Muscle of arm (tissue), 14 donors: ENCODE measurements around the gene RHOA. TPM values are rescaled to one million over a fixed set of nuclear protein-coding genes. Genes with fewer than 3 reads are reported as not detected.
A peak's percentile ranks its signal among the peaks of the same experiment; 100 is the strongest.

ENCODE experiments used
- DNase-seq: peaks from one replicate; pipeline ENCODE4 v3.0.0-alpha.2; 2013
- long read RNA-seq, 11 donors: transcript quantifications; one replicate each; lab custom pipeline, GENCODE V29; 2026
- polyA plus RNA-seq, 12 donors: library from polyadenylated mRNA; unstranded; fragments of 120-200 nt; gene quantifications; one replicate each; pipeline ENCODE4 v1.2.1, GENCODE V29; 2013; ENCODE audit not compliant: insufficient read length in 12 of 12

The RHOA gene
- polyA plus RNA-seq = 100 to 1,000 TPM; 408 to 715 (median 447) TPM
- long read RNA-seq, donor 1, transcript RHOA-202 (5 exons, 2,031 nt) = major isoform, 142 of 243 reads
- long read RNA-seq, donor 1, partial matches to known transcripts = 77 of 243 reads
- long read RNA-seq, donor 1, other reads (novel, unspliced or antisense) = 23 of 243 reads
- long read RNA-seq, donor 2, transcript RHOA-202 (5 exons, 2,031 nt) = major isoform, 243 of 334 reads
- long read RNA-seq, donor 2, partial matches to known transcripts = 39 of 334 reads
- long read RNA-seq, donor 2, other reads (novel, unspliced or antisense) = 51 of 334 reads
- long read RNA-seq, donor 3, transcript RHOA-202 (5 exons, 2,031 nt) = major isoform, 111 of 155 reads
- long read RNA-seq, donor 3, partial matches to known transcripts = 26 of 155 reads
- long read RNA-seq, donor 3, other reads (novel, unspliced or antisense) = 17 of 155 reads
- long read RNA-seq, donor 4, transcript RHOA-202 (5 exons, 2,031 nt) = major isoform, 86 of 106 reads
- long read RNA-seq, donor 4, partial matches to known transcripts = 10 of 106 reads
- long read RNA-seq, donor 4, other reads (novel, unspliced or antisense) = 10 of 106 reads
- long read RNA-seq, donor 5, transcript RHOA-202 (5 exons, 2,031 nt) = major isoform, 216 of 284 reads
- long read RNA-seq, donor 5, partial matches to known transcripts = 45 of 284 reads
- long read RNA-seq, donor 5, other reads (novel, unspliced or antisense) = 20 of 284 reads
- long read RNA-seq, donor 6, transcript RHOA-202 (5 exons, 2,031 nt) = major isoform, 130 of 166 reads
- long read RNA-seq, donor 6, partial matches to known transcripts = 12 of 166 reads
- long read RNA-seq, donor 6, other reads (novel, unspliced or antisense) = 23 of 166 reads
- long read RNA-seq, donor 7, transcript RHOA-202 (5 exons, 2,031 nt) = major isoform, 86 of 108 reads
- long read RNA-seq, donor 7, partial matches to known transcripts = 8 of 108 reads
- long read RNA-seq, donor 7, other reads (novel, unspliced or antisense) = 12 of 108 reads
- long read RNA-seq, donor 8, transcript RHOA-202 (5 exons, 2,031 nt) = major isoform, 186 of 262 reads
- long read RNA-seq, donor 8, partial matches to known transcripts = 42 of 262 reads
- long read RNA-seq, donor 8, other reads (novel, unspliced or antisense) = 33 of 262 reads
- long read RNA-seq, donor 9, transcript RHOA-202 (5 exons, 2,031 nt) = major isoform, 107 of 155 reads
- long read RNA-seq, donor 9, partial matches to known transcripts = 35 of 155 reads
- long read RNA-seq, donor 9, other reads (novel, unspliced or antisense) = 11 of 155 reads
- long read RNA-seq, donor 10, transcript RHOA-202 (5 exons, 2,031 nt) = major isoform, 173 of 221 reads
- long read RNA-seq, donor 10, partial matches to known transcripts = 27 of 221 reads
- long read RNA-seq, donor 10, other reads (novel, unspliced or antisense) = 19 of 221 reads
- long read RNA-seq, donor 11, transcript RHOA-202 (5 exons, 2,031 nt) = major isoform, 219 of 280 reads
- long read RNA-seq, donor 11, partial matches to known transcripts = 34 of 280 reads
- long read RNA-seq, donor 11, other reads (novel, unspliced or antisense) = 24 of 280 reads

GRCh38 chr3:49411968-49412631, at the start of gene RHOA, which contains the start of gene TCTA:
TSS of gene RHOA (minus strand) at chr3:49411976. CDS start at chr3:49375589, 36,387 bp downstream.
TSS of gene TCTA (plus strand) at chr3:49412423. CDS start at chr3:49412427, 4 bp downstream.
- peak; percentile 100 for DNase-seq

- no peak for DNase-seq
Observed at GRCh38 chr3:49460956-49461355, 49.2 kb upstream of the RHOA start.

GRCh38 chr3:49460188-49460890, 48.6 kb upstream of the RHOA start:
- no peak for DNase-seq

DNA sequence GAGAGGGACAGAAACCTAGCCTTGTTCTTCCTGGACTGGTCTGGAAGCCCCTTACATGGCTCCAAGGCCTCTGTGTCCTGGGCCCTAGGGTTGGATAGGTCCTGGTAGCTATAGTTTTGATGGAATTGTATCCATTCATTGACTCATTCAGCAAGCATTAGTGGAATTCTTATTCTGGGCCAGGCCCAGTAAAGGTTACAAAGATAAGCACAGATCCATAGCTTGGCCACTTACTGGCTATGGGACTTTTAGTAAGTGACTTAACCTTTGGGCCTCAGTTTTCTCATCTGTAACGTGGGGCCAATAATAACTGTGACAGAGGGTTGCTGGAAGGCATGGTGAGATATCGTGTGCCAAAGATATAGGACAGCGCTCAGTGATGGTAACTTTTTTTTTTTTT, 44.7 kb upstream of the RHOA start:
- no peak for DNase-seq

- DNase-seq = no peak
Observed at GRCh38 chr3:49454898-49455681, 43.3 kb upstream of the RHOA start.

DNA sequence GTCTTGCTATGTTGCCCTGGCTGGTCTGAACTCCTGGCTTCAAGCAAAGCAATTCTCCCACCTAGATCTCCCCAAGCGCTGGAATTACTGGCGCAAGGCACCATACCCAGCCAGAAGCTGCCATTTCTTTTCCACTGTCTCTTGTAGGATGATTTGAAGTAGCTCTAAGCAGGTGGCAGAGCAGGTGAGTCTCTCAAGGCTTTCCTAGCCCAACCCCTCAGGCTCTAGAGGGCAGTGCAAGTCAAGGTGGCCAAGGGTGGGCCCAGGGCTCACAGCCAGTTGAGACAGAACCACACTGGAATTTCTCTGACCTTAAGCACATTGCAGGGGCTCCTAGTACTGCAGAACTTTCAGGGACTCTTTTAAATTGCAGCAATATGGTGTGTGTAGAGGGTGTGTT, 42.7 kb upstream of the RHOA start:
- DNase-seq = no peak

GRCh38 chr3:49453621-49454020, 41.8 kb upstream of the RHOA start:
- no peak for DNase-seq

DNA sequence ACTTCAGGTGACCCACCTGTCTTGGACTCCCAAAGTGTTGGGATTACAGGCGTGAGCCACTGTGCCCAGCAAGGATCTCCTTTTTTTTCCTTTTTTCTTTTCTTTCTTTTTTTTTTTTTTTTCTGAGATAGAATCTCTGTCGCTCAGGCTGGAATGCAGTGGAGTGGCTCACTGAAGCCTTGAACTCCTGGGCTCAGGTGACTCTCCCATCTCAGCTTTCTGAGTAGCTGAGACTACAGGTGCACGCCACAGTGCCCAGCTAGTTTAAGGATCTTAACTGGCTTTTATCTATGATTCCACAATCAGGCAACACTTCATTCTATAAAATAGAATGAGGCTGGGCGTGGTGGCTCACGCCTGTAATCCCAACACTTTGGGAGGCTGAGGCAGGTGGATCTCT, 33.6 kb upstream of the RHOA start:
- DNase-seq = no peak

DNA sequence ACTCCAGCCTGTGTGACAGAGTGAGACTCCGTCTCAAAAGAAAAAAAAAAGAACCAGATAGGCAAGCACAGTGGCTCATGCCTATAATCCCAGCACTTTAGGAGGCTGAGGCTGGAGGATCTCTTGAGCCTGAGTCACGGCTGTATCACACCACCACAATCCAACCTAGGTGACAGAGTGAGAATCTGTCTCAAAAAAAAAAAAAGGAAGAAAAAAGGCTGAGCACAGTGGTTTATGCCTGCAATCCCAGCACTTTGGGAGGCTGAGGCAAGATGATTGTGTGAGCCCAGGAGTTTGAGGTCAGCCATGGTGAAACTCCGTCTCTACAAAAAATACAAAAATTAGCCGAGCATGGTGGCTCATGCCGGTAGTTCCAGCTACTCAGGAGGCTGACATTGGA, 23.0 kb upstream of the RHOA start:
- no peak for DNase-seq

DNA sequence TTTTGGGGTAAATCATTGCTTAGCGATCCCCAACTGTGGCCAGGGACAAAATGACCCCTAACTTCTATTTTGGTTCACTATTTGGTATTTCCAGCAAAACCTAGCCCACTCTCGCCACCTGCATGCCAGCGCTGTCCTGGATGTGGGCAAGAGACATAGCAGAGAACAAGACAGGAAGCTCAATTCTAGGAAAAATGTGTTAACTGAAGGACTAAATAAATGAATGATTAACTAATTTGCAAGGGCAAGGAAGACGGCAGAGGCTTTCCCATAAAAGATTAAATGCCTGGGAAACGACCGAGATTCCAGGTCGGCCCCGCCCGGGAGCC, 16.9 kb upstream of the RHOA start:
- no peak for DNase-seq

DNA sequence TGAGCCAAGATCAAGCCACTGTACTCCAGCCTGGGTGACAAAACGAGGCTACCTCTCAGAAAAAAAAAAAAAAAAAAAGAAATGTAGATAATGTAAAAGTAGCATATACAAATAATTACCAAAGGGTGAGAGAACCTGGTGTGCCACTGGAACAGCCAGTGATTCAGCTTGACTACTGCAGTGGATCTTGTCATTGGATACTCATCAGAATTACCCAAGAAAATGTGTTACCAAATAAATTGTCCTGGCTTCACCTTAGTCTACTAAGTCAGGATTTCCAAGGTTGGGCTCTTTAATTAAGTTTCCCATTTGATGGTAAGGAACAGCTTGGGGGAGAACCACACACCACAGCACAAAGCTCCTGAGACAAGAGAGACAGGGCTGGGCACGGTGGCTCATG, 15.8 kb upstream of the RHOA start:
- no peak for DNase-seq

GRCh38 chr3:49424816-49425215, 13.0 kb upstream of the RHOA start:
- DNase-seq = no peak

DNA sequence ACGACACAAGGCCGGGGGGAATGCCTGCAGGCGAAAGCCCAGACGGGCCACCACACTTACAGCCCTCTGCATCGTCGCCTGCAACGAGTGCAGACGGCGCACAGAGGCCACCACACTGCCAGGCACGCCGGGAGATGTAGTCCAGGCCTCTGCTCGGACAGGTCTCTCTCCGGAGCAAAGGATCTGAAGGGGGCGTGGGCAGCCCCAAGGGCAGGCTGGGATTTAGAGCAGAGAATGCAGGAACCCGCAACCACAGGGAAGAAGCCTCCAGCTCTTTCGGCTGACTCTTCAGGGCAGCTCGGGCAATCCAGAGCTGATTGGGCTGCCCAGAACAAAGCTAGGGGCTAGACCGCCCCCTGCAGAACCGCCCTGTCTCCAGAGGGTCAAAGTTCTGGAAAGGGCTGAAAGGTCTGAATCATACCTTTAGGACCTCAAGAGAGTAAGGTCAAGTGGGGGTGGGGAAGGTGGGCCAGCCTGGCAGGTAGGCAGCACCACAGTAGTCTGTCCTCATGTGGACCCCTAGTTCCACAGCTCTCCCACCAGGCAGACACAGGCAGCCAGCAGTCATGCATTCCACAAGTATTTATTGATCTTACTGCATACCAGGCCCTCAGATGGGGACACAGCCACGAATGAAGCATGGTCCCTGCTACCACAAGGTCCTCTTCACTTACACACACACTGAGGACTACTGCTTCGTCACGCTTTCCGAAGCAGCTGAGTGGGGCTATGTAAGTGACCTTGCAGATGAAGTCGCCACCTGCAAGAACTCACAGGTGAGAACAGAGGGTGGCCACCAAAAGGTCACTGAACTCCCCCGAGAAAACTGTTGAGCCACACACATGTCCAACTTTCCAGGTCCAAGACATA, 10.8 kb upstream of the RHOA start, which contains the start of gene AMT:
TSS of gene AMT (minus strand) at position 95 of the 870 bp plus-strand sequence. CDS start at position 72, 23 bp downstream.
- DNase-seq = peak; percentile 32

DNA sequence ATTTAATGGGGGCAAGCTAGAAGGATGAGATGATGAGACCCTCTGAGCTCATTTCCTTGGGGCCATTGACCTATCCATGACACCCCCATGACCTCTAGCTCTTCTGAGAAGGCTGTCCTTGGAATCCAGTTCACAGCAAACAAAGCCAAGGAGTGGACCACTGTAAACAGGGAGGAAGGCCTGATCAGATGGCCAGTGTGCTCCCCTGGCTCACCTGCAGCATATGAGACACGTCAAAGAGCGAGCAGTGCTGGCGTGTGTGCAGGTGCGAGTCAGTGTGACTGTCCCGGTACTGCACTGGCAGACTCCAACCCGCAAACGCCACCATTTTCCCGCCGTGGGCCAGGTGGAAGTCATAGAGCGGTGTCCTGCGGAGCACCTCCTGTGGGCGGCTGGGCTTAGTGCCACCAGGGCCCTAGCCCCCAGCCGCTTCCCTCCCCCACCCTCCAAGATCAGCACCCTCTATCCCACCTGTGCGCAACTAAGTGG, 10.2 kb upstream of the RHOA start:
- DNase-seq = no peak

DNA sequence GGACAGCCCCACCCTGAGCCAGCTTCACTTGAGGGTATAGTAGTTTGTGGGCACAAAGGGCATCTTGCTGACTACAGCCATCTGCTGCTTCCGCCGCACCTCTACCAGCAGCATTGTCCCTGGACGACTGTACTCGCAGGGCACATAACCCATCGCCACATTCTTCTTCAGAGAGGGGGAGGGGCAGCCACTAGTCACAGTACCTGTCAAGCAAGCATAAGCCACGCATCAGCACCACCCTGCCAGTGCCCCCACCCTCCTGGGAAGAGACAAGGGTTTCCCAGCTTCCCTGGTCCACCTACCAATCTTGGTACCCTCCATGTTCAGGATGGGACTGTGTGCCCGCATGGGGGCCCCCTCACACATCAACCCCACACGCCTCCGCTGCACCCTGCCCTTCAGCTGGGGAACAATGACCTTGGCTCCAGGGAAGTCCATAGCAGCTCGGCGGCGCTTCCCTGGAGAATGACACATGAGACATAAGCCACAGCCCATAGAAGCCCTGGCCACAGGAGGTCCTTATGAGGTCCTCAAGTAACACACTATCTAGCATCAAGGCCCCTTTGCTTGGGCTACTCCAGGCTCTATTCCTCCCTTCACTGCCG, 5.8 kb upstream of the RHOA start:
- no peak for DNase-seq

DNA sequence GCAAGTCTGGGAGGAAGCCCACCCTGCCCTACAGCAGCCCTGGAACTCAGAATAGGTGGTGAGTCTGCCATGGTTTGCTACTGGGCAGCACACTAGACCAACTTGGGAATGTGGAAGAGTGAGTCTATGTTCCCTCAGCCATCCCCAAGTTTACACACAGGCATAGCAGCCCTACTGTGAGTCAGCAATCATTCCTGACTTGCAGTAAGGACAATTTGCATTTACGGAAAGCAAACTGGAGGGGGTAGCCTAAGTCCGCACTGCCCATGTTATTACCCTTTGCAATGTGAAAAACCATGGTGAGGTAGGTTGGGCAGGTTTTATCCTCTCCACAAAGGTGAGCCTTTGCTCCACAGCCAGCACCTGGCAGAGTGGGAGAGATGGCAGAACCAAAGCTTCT, 5.1 kb upstream of the RHOA start:
- no peak for DNase-seq

GRCh38 chr3:49415931-49416601, 4.3 kb upstream of the RHOA start:
- DNase-seq = no peak
